Muscle of leg (tissue), 9 donors: ENCODE results near the gene BEST2. TPM values are rescaled to one million over a fixed set of nuclear protein-coding genes. Genes with fewer than 3 reads are reported as not detected.

Experiments used
- polyA plus RNA-seq, 8 donors: library from polyadenylated mRNA; unstranded; fragments of 120-200 nt; gene quantifications; one replicate each; pipeline versions ENCODE4 v1.2.1 to v1.2.3, GENCODE V29; 2013; ENCODE audit warnings: inconsistent platforms in 1 of 8, low replicate concordance in 1 of 8; ENCODE audit not compliant: insufficient read length in 8 of 8, insufficient read depth in 1 of 8
- total RNA-seq: library from RNA; stranded (reverse); fragments of 120-200 nt; gene quantifications from one replicate; pipeline ENCODE4 v1.2.4, GENCODE V29; 2013

Gene BEST2
- total and polyA plus RNA-seq, 9 donors, result 0.13 to 0.16 TPM; not detected in 7

Other genes with a start within 250 kb of the BEST2 start
- 11.7 TPM for gene ZNF564, start 200.3 kb upstream of the BEST2 start, total RNA-seq
- gene ZNF564, start 200.3 kb upstream of the BEST2 start, polyA plus RNA-seq, result 1 to 10 TPM; 3.9 to 5.4 (median 4.3) TPM
- gene ZNF490, start 141.0 kb upstream of the BEST2 start, total RNA-seq, result 4.8 TPM
- gene ZNF490, start 141.0 kb upstream of the BEST2 start, polyA plus RNA-seq, result 1 to 10 TPM; 1.6 to 3.9 (median 2.5) TPM
- gene ZNF791, start 140.9 kb upstream of the BEST2 start, total RNA-seq, result 12.3 TPM
- 10 to 100 TPM in 7 of 8 donors, 1 to 10 TPM in 1; 7.5 to 13.6 (median 11.7) TPM for gene ZNF791, start 140.9 kb upstream of the BEST2 start, polyA plus RNA-seq
- gene MAN2B1, start 85.0 kb upstream of the BEST2 start, total RNA-seq, result 23.5 TPM
- gene MAN2B1, start 85.0 kb upstream of the BEST2 start, polyA plus RNA-seq, result 10 to 100 TPM; 26.7 to 39.9 (median 31.9) TPM
- gene WDR83, start 85.0 kb upstream of the BEST2 start, total RNA-seq, result 6.8 TPM
- 10 to 100 TPM in 6 of 8 donors, 1 to 10 TPM in 2; 8.8 to 16.0 (median 13.1) TPM for gene WDR83, start 85.0 kb upstream of the BEST2 start, polyA plus RNA-seq
- gene DHPS, start 69.9 kb upstream of the BEST2 start, total RNA-seq, result 68.0 TPM
- gene DHPS, start 69.9 kb upstream of the BEST2 start, polyA plus RNA-seq, result 10 to 100 TPM; 55.2 to 73.4 (median 63.3) TPM
- not detected for gene GNG14, start 63.8 kb upstream of the BEST2 start, total RNA-seq
- under 1 TPM in 1 of 8 donors, not detected in 7; 0.33 TPM for gene GNG14, start 63.8 kb upstream of the BEST2 start, polyA plus RNA-seq
- gene FBXW9, start 55.2 kb upstream of the BEST2 start, total RNA-seq, result 3.9 TPM
- 1 to 10 TPM; 4.1 to 5.7 (median 4.7) TPM for gene FBXW9, start 55.2 kb upstream of the BEST2 start, polyA plus RNA-seq
- 19.6 TPM for gene TNPO2, start 27.9 kb upstream of the BEST2 start, total RNA-seq
- gene TNPO2, start 27.9 kb upstream of the BEST2 start, polyA plus RNA-seq, result 10 to 100 TPM; 45.9 to 68.6 (median 56.5) TPM
- 208 TPM for gene TRIR, start 17.1 kb upstream of the BEST2 start, total RNA-seq
- 100 to 1,000 TPM; 188 to 237 (median 203) TPM for gene TRIR, start 17.1 kb upstream of the BEST2 start, polyA plus RNA-seq
- gene GET3, start 14.3 kb upstream of the BEST2 start, total RNA-seq, result 37.6 TPM
- gene GET3, start 14.3 kb upstream of the BEST2 start, polyA plus RNA-seq, result 10 to 100 TPM; 42.8 to 58.7 (median 51.6) TPM
- gene HOOK2, start 23.8 kb downstream of the BEST2 start, total RNA-seq, result 19.1 TPM
- 10 to 100 TPM; 13.1 to 40.8 (median 24.0) TPM for gene HOOK2, start 23.8 kb downstream of the BEST2 start, polyA plus RNA-seq
- gene JUNB, start 39.7 kb downstream of the BEST2 start, total RNA-seq, result 39.1 TPM
- gene JUNB, start 39.7 kb downstream of the BEST2 start, polyA plus RNA-seq, result 100 to 1,000 TPM in 1 of 8 donors, 10 to 100 TPM in 7; 17.8 to 157 (median 66.9) TPM
- gene PRDX2, start 50.0 kb downstream of the BEST2 start, total RNA-seq, result 191 TPM
- 100 to 1,000 TPM; 143 to 189 (median 171) TPM for gene PRDX2, start 50.0 kb downstream of the BEST2 start, polyA plus RNA-seq
- gene THSD8, start 50.3 kb downstream of the BEST2 start, total RNA-seq, result 5.1 TPM
- gene THSD8, start 50.3 kb downstream of the BEST2 start, polyA plus RNA-seq, result 1 to 10 TPM in 7 of 8 donors, under 1 TPM in 1; 0.84 to 4.8 (median 2.9) TPM
- gene RNASEH2A, start 54.8 kb downstream of the BEST2 start, total RNA-seq, result 12.6 TPM
- 10 to 100 TPM; 19.4 to 31.5 (median 23.3) TPM for gene RNASEH2A, start 54.8 kb downstream of the BEST2 start, polyA plus RNA-seq
- gene RTBDN, start 82.8 kb downstream of the BEST2 start, total RNA-seq, result not detected
- gene RTBDN, start 82.8 kb downstream of the BEST2 start, polyA plus RNA-seq, result under 1 TPM in 2 of 8 donors, not detected in 6; 0.06 to 0.24 TPM
- 0.09 TPM for gene MAST1, start 86.7 kb downstream of the BEST2 start, total RNA-seq
- gene MAST1, start 86.7 kb downstream of the BEST2 start, polyA plus RNA-seq, result under 1 TPM; 0.23 to 0.90 (median 0.61) TPM
- 7.7 TPM for gene DNASE2, start 129.7 kb downstream of the BEST2 start, total RNA-seq
- 10 to 100 TPM in 5 of 8 donors, 1 to 10 TPM in 3; 5.7 to 12.3 (median 10.1) TPM for gene DNASE2, start 129.7 kb downstream of the BEST2 start, polyA plus RNA-seq
- 0.31 TPM for gene KLF1, start 135.4 kb downstream of the BEST2 start, total RNA-seq
- gene KLF1, start 135.4 kb downstream of the BEST2 start, polyA plus RNA-seq, result 1 to 10 TPM in 4 of 8 donors, under 1 TPM in 4; 0.32 to 1.5 (median 1.0) TPM
- 16.8 TPM for gene GCDH, start 139.4 kb downstream of the BEST2 start, total RNA-seq
- 10 to 100 TPM; 20.2 to 43.3 (median 29.3) TPM for gene GCDH, start 139.4 kb downstream of the BEST2 start, polyA plus RNA-seq
- gene SYCE2, start 167.5 kb downstream of the BEST2 start, total RNA-seq, result 0.40 TPM
- gene SYCE2, start 167.5 kb downstream of the BEST2 start, polyA plus RNA-seq, result 1 to 10 TPM; 1.5 to 3.4 (median 2.5) TPM
- 32.5 TPM for gene FARSA, start 181.9 kb downstream of the BEST2 start, total RNA-seq
- gene FARSA, start 181.9 kb downstream of the BEST2 start, polyA plus RNA-seq, result 10 to 100 TPM; 38.1 to 48.8 (median 44.7) TPM
- 401 TPM for gene CALR, start 186.8 kb downstream of the BEST2 start, total RNA-seq
- gene CALR, start 186.8 kb downstream of the BEST2 start, polyA plus RNA-seq, result 100 to 1,000 TPM; 380 to 643 (median 446) TPM
- 92.7 TPM for gene RAD23A, start 194.1 kb downstream of the BEST2 start, total RNA-seq
- gene RAD23A, start 194.1 kb downstream of the BEST2 start, polyA plus RNA-seq, result 100 to 1,000 TPM in 7 of 8 donors, 10 to 100 TPM in 1; 98.5 to 136 (median 125) TPM
- gene GADD45GIP1, start 205.4 kb downstream of the BEST2 start, total RNA-seq, result 24.4 TPM
- gene GADD45GIP1, start 205.4 kb downstream of the BEST2 start, polyA plus RNA-seq, result 10 to 100 TPM; 40.2 to 63.6 (median 49.2) TPM
- 0.04 TPM for gene DAND5, start 217.8 kb downstream of the BEST2 start, total RNA-seq
- gene DAND5, start 217.8 kb downstream of the BEST2 start, polyA plus RNA-seq, result under 1 TPM in 6 of 8 donors, not detected in 2; 0.07 to 0.23 (median 0.18) TPM
- 38.1 TPM for gene NFIX, start 243.7 kb downstream of the BEST2 start, total RNA-seq
- 100 to 1,000 TPM in 6 of 8 donors, 10 to 100 TPM in 2; 82.6 to 140 (median 113) TPM for gene NFIX, start 243.7 kb downstream of the BEST2 start, polyA plus RNA-seq